ENCODE results near the gene SEMA4C. TPM values are rescaled to one million over a fixed set of nuclear protein-coding genes. Genes with fewer than 3 reads are reported as not detected.

Gene SEMA4C
- total RNA-seq, 2 donors from 2014 or later = 82.5 to 92.1 TPM

- Histone ChIP-seq H3K9ac (ENCODE audit: extremely low read depth, low read length, poor library complexity, severe bottlenecking) (no peak overlapping the region), H3K36me3 (ENCODE audit: control insufficient read depth, insufficient read depth, low read length) (no peaks in the 10 kb centered on the region), H3K4me1 (ENCODE audit: control insufficient read depth, insufficient read depth, low read length) (peaks cover 12% of the 10 kb centered on the region), H3K9me3 (ENCODE audit: control insufficient read depth, low read length) (no peaks in the 10 kb centered on the region), H3K27me3 (ENCODE audit: control insufficient read depth, insufficient read depth, low read length, poor library complexity, severe bottlenecking) (no peaks in the 10 kb centered on the region), H3K27ac (ENCODE audit: low read depth, low read length) (no peak overlapping the region), H3K4me3 (ENCODE audit: low read length) (no peak overlapping the region)
- peaks cover 46% of the 10 kb centered on the region for H3K4me1 Mint-ChIP-seq
- no peaks in the 10 kb centered on the region for H3K27me3 Mint-ChIP-seq (ENCODE audit: insufficient read depth)
- no peaks in the 10 kb centered on the region for H3K36me3 Mint-ChIP-seq (ENCODE audit: low read depth)
- no peak overlapping the region for H3K27ac Mint-ChIP-seq
- no peaks in the 10 kb centered on the region for H3K9me3 Mint-ChIP-seq
- WGBS, 2 experiments (ENCODE audit: insufficient coverage in 1 of 2, insufficient read length in 1 of 2) = 85 to 90% methylated on average over 10 of the region's 10 CpGs
- TF ChIP-seq CTCF (conservative IDR thresholded peaks at IDR 0.05) = no peak
- no peak for DNase-seq
- no peak overlapping the region for H3K4me3 Mint-ChIP-seq
Observed at GRCh38 chr2:96895032-96895745, 25.3 kb upstream of the SEMA4C start.

- Mint-ChIP-seq H3K27me3 (ENCODE audit: insufficient read depth) (no peaks in the 10 kb centered on the region), H3K36me3 (ENCODE audit: low read depth) (no peaks in the 10 kb centered on the region), H3K9me3 (no peaks in the 10 kb centered on the region), H3K4me1 (peaks cover 48% of the 10 kb centered on the region), H3K27ac (no peak overlapping the region), H3K4me3 (no peak overlapping the region)
- H3K27me3 ChIP-seq (ENCODE audit: control insufficient read depth, insufficient read depth, low read length, poor library complexity, severe bottlenecking) = no peaks in the 10 kb centered on the region
- H3K4me3 ChIP-seq (ENCODE audit: low read length) = no peak overlapping the region
- 90% methylated on average over 2 of the region's 3 CpGs; no CpG with 5 or more reads in 1 of the 2 experiments for WGBS, 2 experiments (ENCODE audit: insufficient coverage in 1 of 2, insufficient read length in 1 of 2)
- no peak overlapping the region for H3K27ac ChIP-seq (ENCODE audit: low read depth, low read length)
- H3K9me3 ChIP-seq (ENCODE audit: control insufficient read depth, low read length) = no peaks in the 10 kb centered on the region
- peaks cover 12% of the 10 kb centered on the region for H3K4me1 ChIP-seq (ENCODE audit: control insufficient read depth, insufficient read depth, low read length)
- no peak overlapping the region for H3K9ac ChIP-seq (ENCODE audit: extremely low read depth, low read length, poor library complexity, severe bottlenecking)
- TF ChIP-seq CTCF (conservative IDR thresholded peaks at IDR 0.05) = no peak
- no peak for DNase-seq
- H3K36me3 ChIP-seq (ENCODE audit: control insufficient read depth, insufficient read depth, low read length) = no peaks in the 10 kb centered on the region
Observed at GRCh38 chr2:96894151-96894531, 24.3 kb upstream of the SEMA4C start.

GRCh38 chr2:96893289-96894150 is 23.6 kb upstream of the SEMA4C start:
- WGBS, 2 experiments (ENCODE audit: insufficient coverage in 1 of 2, insufficient read length in 1 of 2) = 94 to 96% methylated on average over 11 to 16 of the region's 16 CpGs
- H3K4me1 Mint-ChIP-seq = peaks cover 50% of the 10 kb centered on the region
- H3K9ac ChIP-seq (ENCODE audit: extremely low read depth, low read length, poor library complexity, severe bottlenecking) = no peak overlapping the region

More at GRCh38 chr2:96893289-96894150, 23.6 kb upstream of the SEMA4C start:
- peaks cover 12% of the 10 kb centered on the region for H3K4me1 ChIP-seq (ENCODE audit: control insufficient read depth, insufficient read depth, low read length)
- Mint-ChIP-seq H3K27me3 (ENCODE audit: insufficient read depth) (no peaks in the 10 kb centered on the region), H3K9me3 (no peaks in the 10 kb centered on the region), H3K27ac (no peak overlapping the region), H3K36me3 (ENCODE audit: low read depth) (no peaks in the 10 kb centered on the region), H3K4me3 (no peak overlapping the region)
- H3K27me3 ChIP-seq (ENCODE audit: control insufficient read depth, insufficient read depth, low read length, poor library complexity, severe bottlenecking) = no peaks in the 10 kb centered on the region
- H3K4me3 ChIP-seq (ENCODE audit: low read length) = no peak overlapping the region
- H3K27ac ChIP-seq (ENCODE audit: low read depth, low read length) = no peak overlapping the region
- H3K36me3 ChIP-seq (ENCODE audit: control insufficient read depth, insufficient read depth, low read length) = no peaks in the 10 kb centered on the region
- H3K9me3 ChIP-seq (ENCODE audit: control insufficient read depth, low read length) = no peaks in the 10 kb centered on the region
- no peak for TF ChIP-seq CTCF (conservative IDR thresholded peaks at IDR 0.05)
- DNase-seq = no peak
